ENCODE results near the gene IGSF21. TPM values are rescaled to one million over a fixed set of nuclear protein-coding genes. Genes with fewer than 3 reads are reported as not detected.
"Not testable (repeated sequence)": the region's sequence is repeated elsewhere in the genome, so short reads cannot be mapped to it uniquely, and the experiment has no call there.

Gene IGSF21
- total RNA-seq, 4 donors from 2014 or later = 1.2 to 19.1 (median 1.9) TPM; not detected in 1

GRCh38 chr1:18365099-18365705, 257.6 kb downstream of the IGSF21 start:
- TF ChIP-seq, protein P1, sequence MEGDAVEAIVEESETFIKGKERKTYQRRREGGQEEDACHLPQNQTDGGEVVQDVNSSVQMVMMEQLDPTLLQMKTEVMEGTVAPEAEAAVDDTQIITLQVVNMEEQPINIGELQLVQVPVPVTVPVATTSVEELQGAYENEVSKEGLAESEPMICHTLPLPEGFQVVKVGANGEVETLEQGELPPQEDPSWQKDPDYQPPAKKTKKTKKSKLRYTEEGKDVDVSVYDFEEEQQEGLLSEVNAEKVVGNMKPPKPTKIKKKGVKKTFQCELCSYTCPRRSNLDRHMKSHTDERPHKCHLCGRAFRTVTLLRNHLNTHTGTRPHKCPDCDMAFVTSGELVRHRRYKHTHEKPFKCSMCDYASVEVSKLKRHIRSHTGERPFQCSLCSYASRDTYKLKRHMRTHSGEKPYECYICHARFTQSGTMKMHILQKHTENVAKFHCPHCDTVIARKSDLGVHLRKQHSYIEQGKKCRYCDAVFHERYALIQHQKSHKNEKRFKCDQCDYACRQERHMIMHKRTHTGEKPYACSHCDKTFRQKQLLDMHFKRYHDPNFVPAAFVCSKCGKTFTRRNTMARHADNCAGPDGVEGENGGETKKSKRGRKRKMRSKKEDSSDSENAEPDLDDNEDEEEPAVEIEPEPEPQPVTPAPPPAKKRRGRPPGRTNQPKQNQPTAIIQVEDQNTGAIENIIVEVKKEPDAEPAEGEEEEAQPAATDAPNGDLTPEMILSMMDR (IDR thresholded peaks at IDR 0.05) = no peak
- TF ChIP-seq POLR2A (IDR thresholded peaks at IDR 0.05) = no peak
- Histone ChIP-seq H3K4me3 (no peak overlapping the region), H3K36me3 (no peaks in the 10 kb centered on the region), H3K27ac (no peak overlapping the region), H3K4me1 (no peaks in the 10 kb centered on the region), H3K27me3 (no peaks in the 10 kb centered on the region), H3K9me3 (no peaks in the 10 kb centered on the region)
- no peak for DNase-seq
- intact Hi-C loops (cut with DNase I; ENCODE audit: low total_unique reads) = no loop called here

GRCh38 chr1:18372505-18372904, 264.9 kb downstream of the IGSF21 start:
- H3K36me3 ChIP-seq; H3K27me3 ChIP-seq; intact Hi-C loops (cut with DNase I; ENCODE audit: low total_unique reads); H3K9me3 ChIP-seq; H3K27ac ChIP-seq; DNase-seq; H3K4me1 ChIP-seq; H3K4me3 ChIP-seq: not testable (repeated sequence)

DNA sequence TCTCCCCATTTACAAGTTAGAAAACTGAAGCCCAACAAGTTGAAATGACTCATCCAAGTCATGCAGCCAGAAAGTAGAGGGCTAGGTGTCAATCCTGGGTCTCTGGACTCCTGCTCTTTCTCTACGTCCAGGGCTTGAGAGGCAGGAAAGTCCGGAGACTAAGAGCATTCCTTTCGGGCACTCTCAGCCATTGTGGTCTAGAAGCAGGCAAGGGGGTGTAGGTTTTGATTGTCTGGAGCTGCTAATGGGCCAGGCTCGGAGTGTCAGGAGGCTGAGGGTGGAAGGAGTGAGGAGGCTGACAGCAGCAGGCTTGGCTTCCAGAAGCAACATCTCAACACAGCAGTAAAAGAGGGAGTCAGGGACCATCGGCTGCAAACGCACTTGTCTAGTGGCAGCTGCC, 265.6 kb downstream of the IGSF21 start:
- Histone ChIP-seq H3K9me3 (no peaks in the 10 kb centered on the region), H3K36me3 (no peaks in the 10 kb centered on the region), H3K27me3 (no peaks in the 10 kb centered on the region), H3K4me1 (no peaks in the 10 kb centered on the region), H3K4me3 (no peak overlapping the region), H3K27ac (no peak overlapping the region)
- DNase-seq = no peak
- intact Hi-C loops (cut with DNase I; ENCODE audit: low total_unique reads) = no loop called here
- TF ChIP-seq, protein P1 (IDR thresholded peaks at IDR 0.05) = no peak
- TF ChIP-seq POLR2A (IDR thresholded peaks at IDR 0.05) = no peak

DNA sequence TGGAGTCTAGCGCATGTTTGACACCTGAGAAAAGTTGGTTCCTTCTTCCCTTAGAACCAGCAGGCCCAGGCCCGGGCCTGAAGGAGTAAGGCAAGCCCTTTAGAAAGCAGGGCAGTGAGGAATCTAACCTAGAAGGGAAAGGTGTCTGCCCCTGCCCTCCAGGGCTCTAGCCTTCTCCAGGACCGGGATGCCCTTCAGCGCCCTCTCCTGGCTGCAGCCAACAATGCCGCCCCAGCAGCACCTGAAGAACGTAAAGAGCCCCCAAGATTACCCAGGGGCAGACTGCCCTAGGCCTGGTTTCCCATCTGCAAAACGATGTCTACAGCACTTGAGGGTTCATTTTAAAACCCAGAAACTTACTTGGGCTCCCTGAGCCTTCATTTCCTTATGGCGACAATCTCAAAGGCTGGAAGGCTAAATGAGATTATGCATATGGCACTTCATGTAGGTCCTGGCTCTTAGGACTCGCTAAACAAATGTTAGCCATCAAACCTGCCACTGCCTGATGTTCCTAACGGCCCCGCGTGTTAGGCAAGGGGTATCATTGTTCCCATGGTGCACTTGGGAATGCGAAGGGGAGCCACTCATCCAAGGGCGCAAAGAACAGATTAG, 266.4 kb downstream of the IGSF21 start:
- intact Hi-C loops (cut with DNase I; ENCODE audit: low total_unique reads) = no loop called here

GRCh38 chr1:18376661-18377060, 269.1 kb downstream of the IGSF21 start:
- H3K27ac ChIP-seq = no peak overlapping the region
- H3K9me3 ChIP-seq = no peaks in the 10 kb centered on the region
- H3K4me1 ChIP-seq = no peaks in the 10 kb centered on the region
- no peaks in the 10 kb centered on the region for H3K27me3 ChIP-seq
- H3K36me3 ChIP-seq = no peaks in the 10 kb centered on the region
- no peak overlapping the region for H3K4me3 ChIP-seq
- DNase-seq = no peak
- intact Hi-C loops (cut with DNase I; ENCODE audit: low total_unique reads) = no loop called here
- TF ChIP-seq, protein P1 (IDR thresholded peaks at IDR 0.05) = no peak
- TF ChIP-seq POLR2A (IDR thresholded peaks at IDR 0.05) = no peak

More for the DNA sequence above, 266.4 kb downstream of the IGSF21 start:
- DNase-seq = no peak
- Histone ChIP-seq H3K4me1 (no peaks in the 10 kb centered on the region), H3K27me3 (no peaks in the 10 kb centered on the region), H3K9me3 (no peaks in the 10 kb centered on the region), H3K4me3 (no peak overlapping the region), H3K27ac (no peak overlapping the region), H3K36me3 (no peaks in the 10 kb centered on the region)
- TF ChIP-seq, protein P1 (IDR thresholded peaks at IDR 0.05) = no peak
- TF ChIP-seq POLR2A (IDR thresholded peaks at IDR 0.05) = no peak
